ENCODE data around the gene GPER1. TPM values are rescaled to one million over a fixed set of nuclear protein-coding genes. Genes with fewer than 3 reads are reported as not detected.

GPER1 gene
- polyA plus RNA-seq, 1 donor (not counting 4 experiments of a cell fraction or from before 2014, with no cell fraction given), result 0.05 TPM

DNA sequence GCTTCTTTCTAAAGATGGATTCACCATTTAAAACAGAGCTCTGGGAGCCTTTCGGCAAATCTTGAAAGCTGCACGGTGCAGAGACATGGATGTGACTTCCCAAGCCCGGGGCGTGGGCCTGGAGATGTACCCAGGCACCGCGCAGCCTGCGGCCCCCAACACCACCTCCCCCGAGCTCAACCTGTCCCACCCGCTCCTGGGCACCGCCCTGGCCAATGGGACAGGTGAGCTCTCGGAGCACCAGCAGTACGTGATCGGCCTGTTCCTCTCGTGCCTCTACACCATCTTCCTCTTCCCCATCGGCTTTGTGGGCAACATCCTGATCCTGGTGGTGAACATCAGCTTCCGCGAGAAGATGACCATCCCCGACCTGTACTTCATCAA is 3.7 kb downstream of the GPER1 start:
- dilution Hi-C loops (cut with MboI; ENCODE audit: extremely low pct_ligation_motif_present, low sequenced_read_pairs), result no loop called here
- Histone ChIP-seq H3K4me2 (ENCODE audit: control insufficient read depth, extremely low read depth, insufficient read depth, low read depth, low read length) (no peak overlapping the region), H3K27ac (ENCODE audit: control insufficient read depth, insufficient read depth, low read length) (no peak overlapping the region), H3K9me3 (ENCODE audit: control insufficient read depth, low read depth, low read length) (no peaks in the 10 kb centered on the region), H2AFZ (ENCODE audit: control insufficient read depth, low read length) (no peak overlapping the region), H3K9ac (ENCODE audit: control insufficient read depth, extremely low read depth, insufficient read depth, low read length) (no peak overlapping the region), H3K9me1 (ENCODE audit: control insufficient read depth, extremely low read depth, insufficient read depth, low read length) (no peaks in the 10 kb centered on the region), H3K36me3 (ENCODE audit: control insufficient read depth in 2 of 2, extremely low read depth in 1 of 2, insufficient read depth in 2 of 2, low read length in 2 of 2) (peaks cover 0 to 3% of the 10 kb centered on the region in 2 experiments), H3K79me2 (ENCODE audit: control insufficient read depth, insufficient read depth, low read length) (peaks cover 11% of the 10 kb centered on the region), H3K4me1 (ENCODE audit: control insufficient read depth, extremely low read depth, insufficient read depth, low read length) (peaks cover 21% of the 10 kb centered on the region), H3K4me3 (ENCODE audit: control insufficient read depth in 2 of 3, extremely low read depth in 1 of 3, insufficient read depth in 2 of 3, low read depth in 1 of 3, low read length in 3 of 3) (no peak overlapping the region), H4K20me1 (ENCODE audit: control insufficient read depth, extremely low read depth, insufficient read depth, low read length) (peaks cover 13% of the 10 kb centered on the region), H3K27me3 (ENCODE audit: control insufficient read depth, extremely low read depth, insufficient read depth, low read length) (no peaks in the 10 kb centered on the region)
- DNase-seq (ENCODE audit: low read depth, low spot score), result no peak
- FAIRE-seq, result no peak
- TF ChIP-seq EZH2 (IDR thresholded peaks at IDR 0.05; ENCODE audit: low read length), result no peak
- TF ChIP-seq, protein P1, sequence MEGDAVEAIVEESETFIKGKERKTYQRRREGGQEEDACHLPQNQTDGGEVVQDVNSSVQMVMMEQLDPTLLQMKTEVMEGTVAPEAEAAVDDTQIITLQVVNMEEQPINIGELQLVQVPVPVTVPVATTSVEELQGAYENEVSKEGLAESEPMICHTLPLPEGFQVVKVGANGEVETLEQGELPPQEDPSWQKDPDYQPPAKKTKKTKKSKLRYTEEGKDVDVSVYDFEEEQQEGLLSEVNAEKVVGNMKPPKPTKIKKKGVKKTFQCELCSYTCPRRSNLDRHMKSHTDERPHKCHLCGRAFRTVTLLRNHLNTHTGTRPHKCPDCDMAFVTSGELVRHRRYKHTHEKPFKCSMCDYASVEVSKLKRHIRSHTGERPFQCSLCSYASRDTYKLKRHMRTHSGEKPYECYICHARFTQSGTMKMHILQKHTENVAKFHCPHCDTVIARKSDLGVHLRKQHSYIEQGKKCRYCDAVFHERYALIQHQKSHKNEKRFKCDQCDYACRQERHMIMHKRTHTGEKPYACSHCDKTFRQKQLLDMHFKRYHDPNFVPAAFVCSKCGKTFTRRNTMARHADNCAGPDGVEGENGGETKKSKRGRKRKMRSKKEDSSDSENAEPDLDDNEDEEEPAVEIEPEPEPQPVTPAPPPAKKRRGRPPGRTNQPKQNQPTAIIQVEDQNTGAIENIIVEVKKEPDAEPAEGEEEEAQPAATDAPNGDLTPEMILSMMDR (optimal IDR thresholded peaks at IDR 0.05 in 1 of 3, IDR thresholded peaks at IDR 0.05 in 1 of 3, conservative IDR thresholded peaks at IDR 0.05 in 1 of 3; ENCODE audit: extremely low read depth in 1 of 3, insufficient read depth in 2 of 3, low read length in 3 of 3), result no peak

DNA sequence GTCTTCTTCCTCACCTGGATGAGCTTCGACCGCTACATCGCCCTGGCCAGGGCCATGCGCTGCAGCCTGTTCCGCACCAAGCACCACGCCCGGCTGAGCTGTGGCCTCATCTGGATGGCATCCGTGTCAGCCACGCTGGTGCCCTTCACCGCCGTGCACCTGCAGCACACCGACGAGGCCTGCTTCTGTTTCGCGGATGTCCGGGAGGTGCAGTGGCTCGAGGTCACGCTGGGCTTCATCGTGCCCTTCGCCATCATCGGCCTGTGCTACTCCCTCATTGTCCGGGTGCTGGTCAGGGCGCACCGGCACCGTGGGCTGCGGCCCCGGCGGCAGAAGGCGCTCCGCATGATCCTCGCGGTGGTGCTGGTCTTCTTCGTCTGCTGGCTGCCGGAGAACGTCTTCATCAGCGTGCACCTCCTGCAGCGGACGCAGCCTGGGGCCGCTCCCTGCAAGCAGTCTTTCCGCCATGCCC is 4.3 kb downstream of the GPER1 start:
- peaks cover 14% of the 10 kb centered on the region for H4K20me1 ChIP-seq (ENCODE audit: control insufficient read depth, extremely low read depth, insufficient read depth, low read length)
- TF ChIP-seq EZH2 (IDR thresholded peaks at IDR 0.05; ENCODE audit: low read length), result no peak
- TF ChIP-seq, protein P1 (optimal IDR thresholded peaks at IDR 0.05 in 1 of 3, IDR thresholded peaks at IDR 0.05 in 1 of 3, conservative IDR thresholded peaks at IDR 0.05 in 1 of 3; ENCODE audit: extremely low read depth in 1 of 3, insufficient read depth in 2 of 3, low read length in 3 of 3), result no peak
- H3K9ac ChIP-seq (ENCODE audit: control insufficient read depth, extremely low read depth, insufficient read depth, low read length), result no peak overlapping the region
- no peaks in the 10 kb centered on the region for H3K9me3 ChIP-seq (ENCODE audit: control insufficient read depth, low read depth, low read length)
- dilution Hi-C loops (cut with MboI; ENCODE audit: extremely low pct_ligation_motif_present, low sequenced_read_pairs), result no loop called here
- H3K4me1 ChIP-seq (ENCODE audit: control insufficient read depth, extremely low read depth, insufficient read depth, low read length), result peaks cover 20% of the 10 kb centered on the region
- FAIRE-seq (no peak), DNase-seq (ENCODE audit: low read depth, low spot score) (no peak)
- no peak overlapping the region for H3K4me3 ChIP-seq (ENCODE audit: control insufficient read depth in 2 of 3, extremely low read depth in 1 of 3, insufficient read depth in 2 of 3, low read depth in 1 of 3, low read length in 3 of 3)
- H3K27ac ChIP-seq (ENCODE audit: control insufficient read depth, insufficient read depth, low read length), result no peak overlapping the region
- no peak overlapping the region for H2AFZ ChIP-seq (ENCODE audit: control insufficient read depth, low read length)
- no peaks in the 10 kb centered on the region for H3K27me3 ChIP-seq (ENCODE audit: control insufficient read depth, extremely low read depth, insufficient read depth, low read length)
- peaks cover 11% of the 10 kb centered on the region for H3K79me2 ChIP-seq (ENCODE audit: control insufficient read depth, insufficient read depth, low read length)
- peaks cover 0 to 5% of the 10 kb centered on the region in 2 experiments for H3K36me3 ChIP-seq (ENCODE audit: control insufficient read depth in 2 of 2, extremely low read depth in 1 of 2, insufficient read depth in 2 of 2, low read length in 2 of 2)
- H3K9me1 ChIP-seq (ENCODE audit: control insufficient read depth, extremely low read depth, insufficient read depth, low read length), result no peaks in the 10 kb centered on the region
- no peak overlapping the region for H3K4me2 ChIP-seq (ENCODE audit: control insufficient read depth, extremely low read depth, insufficient read depth, low read depth, low read length)
